PC-9 (cell line): ENCODE measurements around the gene PLPPR1.

ENCODE experiments used
- CTCF ChIP-seq: fragments of 200-600 bp; sonication (generic); conservative IDR thresholded peaks from 2 replicates; pipeline ENCODE4 v1.6.1; 2017; ENCODE audit warnings: mixed run types, antibody characterized with exemption, mild to moderate bottlenecking, moderate library complexity
- EZH2 ChIP-seq: fragments of 200-600 bp; sonication (generic); IDR thresholded peaks from 2 replicates; pipeline ENCODE4 v1.8.0; 2017; ENCODE audit warnings: antibody characterized with exemption, low read depth

- TF ChIP-seq CTCF (no peak), EZH2 (no peak)
Observed at GRCh38 chr9:101098392-101098791, 69.9 kb downstream of the PLPPR1 start.
